ENCODE results near the gene DNAJC5. TPM values are rescaled to one million over a fixed set of nuclear protein-coding genes. Genes with fewer than 3 reads are reported as not detected.

DNAJC5 gene
- total RNA-seq, 2 experiments from 2014 or later = 21.4 to 22.5 TPM

DNA sequence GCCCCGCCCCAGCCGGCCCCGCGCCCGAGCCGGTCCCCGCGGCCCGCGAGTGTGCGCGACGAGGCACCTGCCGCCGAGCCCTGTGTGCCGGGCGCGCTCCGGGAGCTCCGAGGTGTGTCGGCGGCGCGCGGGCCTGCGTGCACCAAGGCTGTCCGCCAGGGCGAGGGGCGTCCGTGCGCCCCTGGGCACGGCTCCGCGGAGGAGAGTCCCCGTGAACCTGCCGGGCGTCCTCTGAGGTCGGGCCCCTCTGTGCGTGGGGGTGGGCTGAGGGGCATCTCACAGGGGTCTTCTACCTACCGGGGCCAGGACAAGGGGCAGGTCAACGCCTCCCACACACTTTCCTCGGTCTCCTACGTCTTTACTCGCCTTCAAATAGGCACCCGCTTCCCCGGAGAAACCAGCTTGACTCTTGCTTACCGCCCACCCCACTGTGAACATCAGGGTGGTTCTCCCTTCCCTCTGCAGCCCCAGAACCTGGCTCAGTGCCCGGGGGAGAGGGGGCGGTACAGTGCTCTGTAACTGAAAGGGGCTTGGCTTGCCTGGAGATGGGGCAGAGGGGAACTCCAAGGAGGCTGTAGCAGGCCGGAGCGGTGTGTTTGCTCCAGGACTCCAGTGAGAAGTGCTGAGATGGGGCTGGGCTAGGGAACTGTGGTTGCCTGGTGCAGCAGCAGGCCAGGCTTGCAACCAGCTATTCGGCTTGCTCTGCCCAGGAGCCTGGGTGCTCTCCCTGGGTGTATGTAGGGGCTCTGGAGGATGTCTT is 84.8 kb downstream of the DNAJC5 start, which contains the start of gene SAMD10:
Gene SAMD10 (minus strand): TSS at position 86 of the 760 bp plus-strand sequence. CDS start 175 bp downstream, outside the sequence.
- TF ChIP-seq CTCF (IDR thresholded peaks at IDR 0.05) = peak; percentile 33
- CTCF ChIA-PET = interaction anchor here (0.6 to 3.8 kb wide), 10 partner anchors 21 to 140 kb away, joined by 3 to 40 read pairs (median 4); partner anchors contain the start of genes TPD52L2 and UCKL1
- H3K4me3 ChIP-seq (ENCODE audit: low read length) = peak within 1 kb of the TSS; percentile 78
- DNase-seq (peak in 13 of 14 experiments; percentile 45 to 86 (median 60)), ATAC-seq (ENCODE audit: poor library complexity) (peak; percentile 29)
- H3K9me3 ChIP-seq (ENCODE audit: control insufficient read depth in 1 of 2, insufficient read depth in 1 of 2, low read length in 2 of 2) = no peaks in the 10 kb centered on the region
- POLR2A ChIA-PET = interaction anchor here (0.5 to 2.3 kb wide), 16 partner anchors 9 to 459 kb away, joined by 3 to 36 read pairs (median 3); partner anchors contain the start of genes PPDPF, RTEL1, TPD52L2 and UCKL1
- intact Hi-C loops (cut with DNase I, micrococcal nuclease) = loop anchor here (2.0 to 10.0 kb wide), 10 partner anchors 55 to 542 kb away; partner anchors contain the start of genes ARFRP1 (in 2 of the 2), ZGPAT (in 2 of the 2), C20orf204 (in 1 of the 2) and PTK6 (in 1 of the 2)
- H3K4me3 Mint-ChIP-seq = peak within 1 kb of the TSS; percentile 90
- peak within 1 kb of the TSS; percentile 98 for H3K27ac Mint-ChIP-seq
- no peaks in the 10 kb centered on the region for H3K27me3 ChIP-seq (ENCODE audit: control insufficient read depth in 1 of 2, insufficient read depth in 2 of 2, low read length in 2 of 2)
- H3K4me1 Mint-ChIP-seq (ENCODE audit: low read depth) = peaks cover 69% of the 10 kb centered on the region
- peak within 1 kb of the TSS; percentile 85 to 87 for H3K27ac ChIP-seq (ENCODE audit: low read depth in 1 of 2, low read length in 2 of 2)
- H3K36me3 ChIP-seq (ENCODE audit: insufficient read depth, low read length) = peaks cover 30% of the 10 kb centered on the region
- no peaks in the 10 kb centered on the region for H3K9me3 Mint-ChIP-seq
- H3K36me3 Mint-ChIP-seq (ENCODE audit: low read depth) = peaks cover 62% of the 10 kb centered on the region
- no peaks in the 10 kb centered on the region for H3K27me3 Mint-ChIP-seq
- H3K4me1 ChIP-seq (ENCODE audit: insufficient read depth, low read length) = peaks cover 60% of the 10 kb centered on the region

GRCh38 chr20:63980317-63980805 is 85.4 kb downstream of the DNAJC5 start:
- peaks cover 30% of the 10 kb centered on the region for H3K36me3 ChIP-seq (ENCODE audit: insufficient read depth, low read length)
- peak overlapping the region; percentile 85 to 87 for H3K27ac ChIP-seq (ENCODE audit: low read depth in 1 of 2, low read length in 2 of 2)
- peak overlapping the region; percentile 69 for H3K4me3 ChIP-seq (ENCODE audit: low read length)
- ChIA-PET POLR2A (interaction anchor here (0.7 to 2.3 kb wide), 22 partner anchors 10 to 460 kb away, joined by 3 to 36 read pairs (median 3); partner anchors contain the start of genes OPRL1, PPDPF, RGS19 and RTEL1), CTCF (interaction anchor here (0.7 to 3.8 kb wide), 15 partner anchors 21 to 442 kb away, joined by 3 to 40 read pairs (median 5); partner anchors contain the start of genes ARFRP1, TPD52L2, UCKL1 and ZGPAT)
- Mint-ChIP-seq H3K4me1 (ENCODE audit: low read depth) (peaks cover 69% of the 10 kb centered on the region), H3K4me3 (peak overlapping the region; percentile 90), H3K27ac (peak overlapping the region; percentile 98), H3K27me3 (no peaks in the 10 kb centered on the region), H3K9me3 (no peaks in the 10 kb centered on the region), H3K36me3 (ENCODE audit: low read depth) (peaks cover 65% of the 10 kb centered on the region)
- ATAC-seq (ENCODE audit: poor library complexity) (peak; percentile 52), DNase-seq (peak in 4 of 14 experiments; percentile 50 to 74 (median 62))
- no peaks in the 10 kb centered on the region for H3K27me3 ChIP-seq (ENCODE audit: control insufficient read depth in 1 of 2, insufficient read depth in 2 of 2, low read length in 2 of 2)
- peaks cover 60% of the 10 kb centered on the region for H3K4me1 ChIP-seq (ENCODE audit: insufficient read depth, low read length)
- no peaks in the 10 kb centered on the region for H3K9me3 ChIP-seq (ENCODE audit: control insufficient read depth in 1 of 2, insufficient read depth in 1 of 2, low read length in 2 of 2)
- intact Hi-C loops (cut with DNase I, micrococcal nuclease) = loop anchor here (2.0 to 10.0 kb wide), 5 partner anchors 54 to 142 kb away; partner anchors contain the start of genes C20orf204 (in 1 of the 2) and TCEA2 (in 1 of the 2)
- TF ChIP-seq CTCF (IDR thresholded peaks at IDR 0.05) = no peak
